Mesodermal cell (in vitro differentiated cells): Measurements from ENCODE around the gene FRS3.
"Not testable (repeated sequence)": the region's sequence is repeated elsewhere in the genome, so short reads cannot be mapped to it uniquely, and the experiment has no call there.

Experiments
- H3K27ac ChIP-seq: 2 replicates; pipeline ENCODE4 v1.7.0; 2013; ENCODE audit warnings: mild to moderate bottlenecking, low read depth, low read length, moderate library complexity; ENCODE audit not compliant: severe bottlenecking
- H3K36me3 ChIP-seq: 2 replicates; pipeline ENCODE4 v1.7.1; 2013; ENCODE audit warnings: mild to moderate bottlenecking, low read length, moderate library complexity; ENCODE audit not compliant: control insufficient read depth, insufficient read depth
- H3K4me1 ChIP-seq: one replicate; pipeline ENCODE4 v1.7.1; 2013; ENCODE audit warnings: mild to moderate bottlenecking, low read length; ENCODE audit not compliant: insufficient read depth, control insufficient read depth, poor library complexity, severe bottlenecking
- H3K4me3 ChIP-seq: 2 replicates; pipeline ENCODE4 v1.7.0; 2013; ENCODE audit warnings: low read length, control low read depth, mild to moderate bottlenecking; ENCODE audit not compliant: insufficient read depth, poor library complexity, severe bottlenecking; ENCODE audit errors: extremely low read depth
- H3K9me3 ChIP-seq: 2 replicates; pipeline ENCODE4 v1.7.1; 2013; ENCODE audit warnings: mild to moderate bottlenecking, low read length, moderate library complexity; ENCODE audit not compliant: control insufficient read depth
- WGBS, 2 experiments: methylation state at CpG; one replicate each; pipeline ENCODE4 v1.1.5; 2013; ENCODE audit warnings: missing lambda C conversion rate in 2 of 2; ENCODE audit not compliant: insufficient coverage in 2 of 2; 5-methylcytosine and 5-hydroxymethylcytosine counted together

FRS3 gene

DNA sequence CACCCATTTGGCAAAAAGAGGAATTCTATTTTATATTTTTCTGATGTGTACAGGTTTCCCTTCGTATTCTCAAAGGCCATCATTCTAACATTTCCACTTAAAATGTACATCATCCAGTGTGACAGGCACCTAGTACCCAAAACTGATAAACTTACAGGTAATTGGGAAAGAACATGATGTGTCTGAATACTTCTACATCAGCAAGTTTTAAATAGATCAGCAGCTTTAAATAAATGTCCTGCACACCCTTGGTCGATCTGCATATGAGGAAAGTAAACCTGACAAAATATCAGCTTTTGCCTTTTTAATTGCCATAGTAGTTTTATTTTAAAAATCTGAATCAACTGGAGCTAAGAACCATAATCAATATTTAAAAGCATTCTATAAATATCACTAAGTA lies 34.3 kb upstream of the FRS3 start:
- Histone ChIP-seq H3K4me1 (no peaks in the 10 kb centered on the region), H3K36me3 (no peaks in the 10 kb centered on the region), H3K4me3 (no peak overlapping the region), H3K9me3 (no peaks in the 10 kb centered on the region), H3K27ac (no peak overlapping the region)
- 83% methylated on average over 1 of the region's 2 CpGs; no CpG with 5 or more reads in 1 of the 2 experiments for WGBS, 2 experiments

DNA sequence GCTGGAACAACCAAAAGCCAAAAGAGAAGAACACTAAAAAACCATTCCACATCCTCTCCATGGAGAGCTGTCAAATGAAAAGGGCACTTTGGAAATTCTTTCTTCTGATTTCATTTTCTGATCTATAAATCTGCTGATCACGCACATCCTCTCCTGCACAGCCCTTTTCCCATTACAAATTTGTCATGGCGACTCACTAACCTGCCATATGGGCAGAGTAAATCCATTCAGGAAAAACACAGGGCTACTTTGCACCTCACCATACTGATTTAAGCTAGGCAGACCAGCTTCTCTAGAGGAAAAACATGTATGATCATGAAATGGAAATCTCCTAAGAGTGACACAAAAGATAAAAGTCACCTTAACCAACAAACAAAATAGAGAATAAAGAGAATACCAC lies 33.8 kb upstream of the FRS3 start:
- WGBS, 2 experiments: 81 to 83% methylated on average over 2 of the region's 2 CpGs
- Histone ChIP-seq H3K27ac (no peak overlapping the region), H3K4me3 (no peak overlapping the region), H3K36me3 (no peaks in the 10 kb centered on the region), H3K4me1 (no peaks in the 10 kb centered on the region), H3K9me3 (no peaks in the 10 kb centered on the region)

DNA sequence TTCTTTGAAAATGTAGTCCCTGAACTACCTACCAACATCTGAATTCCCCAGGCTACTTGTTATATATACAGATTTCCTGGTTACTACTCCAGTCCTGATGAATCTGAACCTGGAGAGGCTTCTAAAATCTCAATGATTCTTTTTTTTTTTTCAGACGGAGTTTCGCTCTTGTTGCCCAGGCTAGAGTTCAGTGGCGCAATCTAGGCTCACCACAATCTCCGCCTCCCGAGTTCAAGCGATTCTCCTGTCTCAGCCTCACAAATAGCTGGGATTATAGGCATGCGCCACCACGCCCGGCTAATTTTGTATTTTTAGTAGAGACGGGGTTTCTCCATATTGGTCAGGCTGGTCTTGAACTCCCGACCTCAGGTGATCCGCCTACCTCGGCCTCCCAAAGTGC lies 32.2 kb upstream of the FRS3 start:
- not testable (repeated sequence) for H3K4me1 ChIP-seq, H3K36me3 ChIP-seq, H3K9me3 ChIP-seq, H3K27ac ChIP-seq, H3K4me3 ChIP-seq
- 91 to 96% methylated on average over 7 to 13 of the region's 13 CpGs for WGBS, 2 experiments

DNA sequence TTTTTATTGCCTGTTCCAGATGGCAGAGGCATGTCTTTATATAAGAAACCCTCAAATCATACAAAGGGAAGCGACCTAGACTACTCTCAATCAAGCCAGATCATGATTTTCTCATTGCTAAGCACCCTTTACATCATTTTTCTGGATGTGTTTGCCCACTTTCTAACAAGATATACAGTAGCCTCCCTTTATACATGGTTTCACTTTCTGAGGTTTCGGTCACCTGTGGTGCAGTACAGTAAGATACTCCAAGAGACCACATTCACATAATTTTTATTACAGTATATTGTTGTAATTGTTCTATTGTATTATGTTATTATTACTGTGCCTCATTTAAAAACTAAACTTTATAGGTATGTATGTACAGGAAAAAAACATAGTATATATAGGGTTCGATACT lies 31.4 kb upstream of the FRS3 start:
- Histone ChIP-seq H3K9me3 (no peaks in the 10 kb centered on the region), H3K27ac (no peak overlapping the region), H3K36me3 (no peaks in the 10 kb centered on the region), H3K4me3 (no peak overlapping the region), H3K4me1 (no peaks in the 10 kb centered on the region)
- 100% methylated on average over 1 of the region's 3 CpGs; no CpG with 5 or more reads in 1 of the 2 experiments for WGBS, 2 experiments

DNA sequence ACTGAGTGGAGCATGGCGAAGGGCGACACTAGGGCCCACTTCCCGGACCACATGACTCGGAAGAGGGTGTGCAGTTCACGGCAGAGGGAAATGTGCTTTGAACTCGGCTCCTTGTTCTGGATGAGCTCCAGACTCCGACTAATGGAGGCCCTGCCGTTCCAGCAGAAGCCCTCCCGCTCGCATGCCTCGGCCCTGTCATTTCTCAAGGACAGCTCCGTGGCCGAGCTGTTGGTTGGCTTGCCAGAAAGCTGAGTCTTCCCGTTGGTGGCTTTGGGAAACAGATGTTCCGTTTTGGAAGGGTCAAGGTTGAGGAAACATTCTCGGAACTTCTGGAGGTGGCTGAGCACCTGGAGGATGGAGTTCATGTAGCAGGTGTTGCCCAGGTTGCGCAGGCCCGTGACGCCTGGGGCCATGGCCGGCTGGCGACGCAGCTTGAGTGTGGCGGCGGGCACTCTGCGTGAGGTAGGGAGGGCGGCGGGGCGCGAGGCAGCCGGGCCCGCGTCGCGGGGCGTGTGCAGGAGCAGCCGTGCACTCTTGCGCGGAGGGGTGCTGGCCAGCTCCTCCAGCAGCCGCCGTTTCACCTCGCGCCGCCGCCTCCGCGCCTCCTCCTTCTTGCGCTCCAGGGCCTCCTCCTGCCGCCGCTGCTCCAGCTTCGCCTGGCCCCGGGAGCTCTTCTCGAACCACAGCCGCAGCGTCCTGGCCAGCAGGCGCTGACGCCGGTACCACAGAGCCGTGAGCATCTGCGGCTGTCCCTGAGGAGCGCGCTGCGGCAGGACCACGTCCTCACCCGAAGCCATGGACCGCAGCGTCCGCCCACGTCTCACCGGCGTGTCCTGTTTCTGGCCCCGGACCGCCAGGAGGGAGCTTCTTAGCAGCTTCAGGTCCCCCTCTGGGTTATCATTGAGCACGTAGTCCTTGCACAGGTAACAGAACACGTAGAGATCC lies 26.4 kb upstream of the FRS3 start:
- H3K4me3 ChIP-seq: no peak overlapping the region
- 96 to 98% methylated on average over 52 to 73 of the region's 74 CpGs for WGBS, 2 experiments
- H3K27ac ChIP-seq: no peak overlapping the region

DNA sequence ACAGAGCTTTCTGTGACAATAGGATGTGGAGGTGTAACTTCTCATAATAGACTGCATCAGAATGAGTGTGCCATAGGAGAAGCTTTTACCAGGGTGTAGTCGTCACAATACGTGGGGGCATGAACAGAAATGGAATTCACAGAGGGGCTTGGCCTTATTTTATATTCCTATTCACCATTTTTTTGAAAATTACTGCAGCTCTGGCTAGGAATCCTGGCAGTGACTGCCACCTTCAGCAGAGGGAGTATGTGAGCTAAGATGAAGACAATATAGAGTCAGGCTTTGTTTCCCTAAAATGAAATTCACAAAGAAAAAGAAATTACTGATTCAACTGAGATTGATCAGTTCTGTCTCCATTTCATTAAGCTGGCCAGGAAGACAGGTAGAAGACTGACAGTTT lies 21.7 kb upstream of the FRS3 start:
- H3K27ac ChIP-seq: no peak overlapping the region
- WGBS, 2 experiments: 69 to 100% methylated on average over 2 of the region's 2 CpGs

More for the DNA sequence above, 26.4 kb upstream of the FRS3 start:
- no peaks in the 10 kb centered on the region for H3K4me1 ChIP-seq
- no peaks in the 10 kb centered on the region for H3K9me3 ChIP-seq
- H3K36me3 ChIP-seq: no peaks in the 10 kb centered on the region

DNA sequence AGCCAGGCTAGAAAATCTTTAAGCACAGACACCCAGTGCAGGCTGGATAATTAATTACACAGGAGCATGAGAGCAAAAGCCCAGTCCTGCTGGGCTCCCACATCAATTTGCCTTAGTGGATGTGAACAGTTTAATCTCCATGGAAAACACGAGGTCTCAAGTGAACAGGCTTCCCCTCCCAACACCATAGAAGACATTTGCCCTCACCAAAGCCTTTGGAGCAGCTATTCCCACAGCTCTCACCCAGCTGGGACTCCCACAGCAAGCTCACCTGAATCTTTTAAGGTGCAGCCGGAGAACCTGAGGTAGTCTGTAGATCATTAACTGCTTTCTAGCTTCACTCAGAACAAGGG lies 19.8 kb upstream of the FRS3 start:
- Histone ChIP-seq H3K4me1 (peaks cover 8% of the 10 kb centered on the region), H3K4me3 (no peak overlapping the region), H3K36me3 (peaks cover 29% of the 10 kb centered on the region), H3K27ac (no peak overlapping the region), H3K9me3 (no peaks in the 10 kb centered on the region)
- no CpG with 5 or more reads among the region's 2 CpGs for WGBS, 2 experiments

More for the DNA sequence above, 21.7 kb upstream of the FRS3 start:
- Histone ChIP-seq H3K9me3 (no peaks in the 10 kb centered on the region), H3K4me1 (peaks cover 8% of the 10 kb centered on the region), H3K4me3 (no peak overlapping the region), H3K36me3 (peaks cover 12% of the 10 kb centered on the region)

DNA sequence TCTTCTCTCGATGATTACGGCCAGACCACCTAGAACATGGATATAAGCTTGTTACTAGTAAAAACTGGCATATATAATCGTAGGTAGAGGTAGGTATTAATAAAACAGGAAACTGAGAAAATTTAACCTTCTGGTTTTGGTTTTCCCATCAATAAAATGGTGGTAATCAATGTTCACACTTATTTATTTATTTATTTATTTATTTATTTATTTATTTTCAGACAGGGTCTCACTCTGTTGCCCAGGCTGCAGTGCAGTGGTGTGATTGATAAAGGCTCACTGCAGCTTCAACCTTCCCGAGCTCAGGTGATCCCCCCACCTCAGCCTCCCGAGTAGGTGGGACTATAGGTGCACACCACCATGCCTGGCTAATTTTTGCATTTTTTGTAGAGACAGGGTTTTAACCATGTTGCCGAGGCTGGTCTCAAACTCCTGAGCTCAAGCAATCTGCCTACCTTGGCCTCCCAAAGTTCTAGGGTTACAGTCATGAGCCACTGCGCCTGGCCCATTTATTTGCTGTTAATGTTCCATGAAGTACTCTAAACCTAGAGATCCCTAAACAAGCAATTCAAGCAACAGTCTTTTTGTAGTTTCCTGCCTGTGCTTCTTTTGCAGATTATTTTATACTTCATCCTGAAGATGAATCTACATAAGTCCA lies 19.3 kb upstream of the FRS3 start:
- Histone ChIP-seq H3K27ac (no peak overlapping the region), H3K4me1 (peaks cover 8% of the 10 kb centered on the region), H3K9me3 (no peaks in the 10 kb centered on the region), H3K4me3 (no peak overlapping the region), H3K36me3 (peaks cover 32% of the 10 kb centered on the region)
- 95 to 96% methylated on average over 5 to 7 of the region's 7 CpGs for WGBS, 2 experiments

DNA sequence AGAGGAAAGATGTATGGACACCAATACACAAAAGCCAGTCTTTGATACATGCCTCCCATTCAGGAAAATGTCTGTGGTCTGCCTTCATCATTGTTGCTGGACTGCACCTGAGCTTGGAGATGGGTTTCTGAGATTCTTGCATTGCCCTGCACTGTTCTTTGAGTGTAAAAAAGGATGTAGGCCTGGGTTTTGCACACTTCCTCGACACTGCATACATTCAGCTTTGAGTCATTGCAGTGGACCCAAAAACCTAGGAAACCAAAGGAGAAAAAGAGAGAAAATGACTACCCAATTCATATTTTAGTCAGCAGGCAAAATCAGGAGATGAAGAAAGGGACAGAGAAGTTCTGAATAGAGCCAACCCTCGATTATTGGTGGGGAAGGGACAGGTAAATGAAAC lies 16.8 kb upstream of the FRS3 start:
- Histone ChIP-seq H3K4me1 (peaks cover 8% of the 10 kb centered on the region), H3K27ac (no peak overlapping the region), H3K36me3 (peaks cover 45% of the 10 kb centered on the region), H3K4me3 (no peak overlapping the region), H3K9me3 (no peaks in the 10 kb centered on the region)
- WGBS, 2 experiments: 83% methylated on average over 1 of the region's 2 CpGs; no CpG with 5 or more reads in 1 of the 2 experiments

DNA sequence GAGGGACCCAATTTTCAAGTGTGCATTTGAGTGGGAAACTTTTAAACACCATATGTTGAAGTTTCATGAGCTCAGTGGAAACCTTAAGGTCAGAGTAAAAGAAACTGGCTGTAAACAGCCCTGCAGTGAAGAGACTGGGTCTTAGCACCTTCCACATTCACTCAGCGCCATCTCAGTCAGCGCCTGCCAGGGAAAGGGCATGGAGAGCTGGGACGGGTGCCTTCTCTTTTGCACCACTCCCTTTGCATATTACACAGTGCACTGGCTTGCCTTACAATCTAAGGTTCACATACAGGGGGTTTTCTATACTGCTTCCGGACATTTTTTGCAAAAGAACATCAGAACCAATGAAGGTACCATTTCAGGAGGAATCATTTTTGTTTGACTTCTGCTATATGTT lies 12.3 kb upstream of the FRS3 start:
- peaks cover 62% of the 10 kb centered on the region for H3K36me3 ChIP-seq
- no peak overlapping the region for H3K27ac ChIP-seq
- H3K9me3 ChIP-seq: no peaks in the 10 kb centered on the region
- no peaks in the 10 kb centered on the region for H3K4me1 ChIP-seq
- no peak overlapping the region for H3K4me3 ChIP-seq
- WGBS, 2 experiments: 82 to 100% methylated on average over 3 of the region's 4 CpGs

DNA sequence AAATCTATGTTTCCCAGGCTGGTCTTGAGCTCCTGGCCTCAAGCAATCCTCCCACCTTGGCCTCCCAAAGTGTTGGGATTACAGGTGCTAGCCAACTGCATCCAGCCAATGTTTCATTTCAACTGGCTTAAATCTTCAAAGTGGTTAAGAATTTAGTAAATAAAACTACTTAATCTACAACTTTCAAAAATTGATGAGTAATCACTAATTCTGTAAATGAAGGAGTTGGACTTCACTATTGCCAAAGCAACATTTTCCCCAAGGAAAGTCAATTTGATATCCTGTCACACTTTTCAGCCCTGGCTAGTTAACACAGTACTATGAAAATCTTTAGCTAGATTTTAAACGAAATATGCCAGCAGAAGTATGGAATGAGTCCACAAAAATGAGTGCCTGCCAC lies 11.6 kb upstream of the FRS3 start:
- Histone ChIP-seq H3K4me1 (no peaks in the 10 kb centered on the region), H3K9me3 (no peaks in the 10 kb centered on the region), H3K4me3 (no peak overlapping the region), H3K36me3 (peaks cover 62% of the 10 kb centered on the region), H3K27ac (no peak overlapping the region)
- WGBS, 2 experiments: no CpG with 5 or more reads among the region's 1 CpG
